ENCODE measurements around the gene SNRPD2.

GRCh38 chr19:45712699-45713067 lies 20.9 kb upstream of the SNRPD2 start:
- TF ChIP-seq, protein P1, sequence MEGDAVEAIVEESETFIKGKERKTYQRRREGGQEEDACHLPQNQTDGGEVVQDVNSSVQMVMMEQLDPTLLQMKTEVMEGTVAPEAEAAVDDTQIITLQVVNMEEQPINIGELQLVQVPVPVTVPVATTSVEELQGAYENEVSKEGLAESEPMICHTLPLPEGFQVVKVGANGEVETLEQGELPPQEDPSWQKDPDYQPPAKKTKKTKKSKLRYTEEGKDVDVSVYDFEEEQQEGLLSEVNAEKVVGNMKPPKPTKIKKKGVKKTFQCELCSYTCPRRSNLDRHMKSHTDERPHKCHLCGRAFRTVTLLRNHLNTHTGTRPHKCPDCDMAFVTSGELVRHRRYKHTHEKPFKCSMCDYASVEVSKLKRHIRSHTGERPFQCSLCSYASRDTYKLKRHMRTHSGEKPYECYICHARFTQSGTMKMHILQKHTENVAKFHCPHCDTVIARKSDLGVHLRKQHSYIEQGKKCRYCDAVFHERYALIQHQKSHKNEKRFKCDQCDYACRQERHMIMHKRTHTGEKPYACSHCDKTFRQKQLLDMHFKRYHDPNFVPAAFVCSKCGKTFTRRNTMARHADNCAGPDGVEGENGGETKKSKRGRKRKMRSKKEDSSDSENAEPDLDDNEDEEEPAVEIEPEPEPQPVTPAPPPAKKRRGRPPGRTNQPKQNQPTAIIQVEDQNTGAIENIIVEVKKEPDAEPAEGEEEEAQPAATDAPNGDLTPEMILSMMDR (IDR thresholded peaks at IDR 0.05), result no peak
- peak in 1 of 2 donors; percentile 33 for TF ChIP-seq POLR2A (IDR thresholded peaks at IDR 0.05)
